Muscle layer of colon (tissue), 2 donors: ENCODE data around the gene ITGAL.
"Not testable (repeated sequence)": the region's sequence is repeated elsewhere in the genome, so short reads cannot be mapped to it uniquely, and the experiment has no call there.

ENCODE experiments used
- H3K27ac ChIP-seq: one replicate; pipeline ENCODE4 v1.7.0; 2013; ENCODE audit warnings: low read depth, mild to moderate bottlenecking, low read length, moderate library complexity
- H3K27me3 ChIP-seq, 2 donors: one replicate each; pipeline ENCODE4 v1.7.0; 2013; ENCODE audit warnings: low read length in 2 of 2, mild to moderate bottlenecking in 2 of 2; ENCODE audit not compliant: insufficient read depth in 2 of 2, control insufficient read depth in 1 of 2
- H3K36me3 ChIP-seq: one replicate; pipeline ENCODE4 v1.7.0; 2013; ENCODE audit warnings: mild to moderate bottlenecking, low read length; ENCODE audit not compliant: insufficient read depth
- H3K4me1 ChIP-seq: one replicate; pipeline ENCODE4 v1.7.0; 2013; ENCODE audit warnings: mild to moderate bottlenecking, low read length; ENCODE audit not compliant: insufficient read depth
- H3K4me3 ChIP-seq, 2 donors: one replicate each; pipeline ENCODE4 v1.7.0; 2013; ENCODE audit warnings: low read length in 2 of 2, low read depth in 1 of 2, mild to moderate bottlenecking in 1 of 2, moderate library complexity in 1 of 2
- H3K9ac ChIP-seq: one replicate; pipeline ENCODE4 v1.7.0; 2013; ENCODE audit warnings: low read length
- H3K9me3 ChIP-seq: one replicate; pipeline ENCODE4 v1.7.0; 2013; ENCODE audit warnings: mild to moderate bottlenecking, low read length
- donor health status: abdominal sarcoma.
- donor health status: Adenocarcinoma of cecum.

Gene ITGAL

GRCh38 chr16:30522702-30523463 is 50.3 kb downstream of the ITGAL start:
- H3K36me3 ChIP-seq, H3K27ac ChIP-seq, H3K4me3 ChIP-seq, H3K27me3 ChIP-seq, H3K9me3 ChIP-seq, H3K9ac ChIP-seq, H3K4me1 ChIP-seq: not testable (repeated sequence)

- Histone ChIP-seq H3K4me1 (peaks cover 13% of the 10 kb centered on the region), H3K27ac (no peak overlapping the region), H3K4me3 (no peak overlapping the region), H3K9ac (no peak overlapping the region), H3K27me3 (no peaks in the 10 kb centered on the region), H3K36me3 (peaks cover 7% of the 10 kb centered on the region), H3K9me3 (no peaks in the 10 kb centered on the region)
These were observed 51.4 kb downstream of the ITGAL start for GRCh38 chr16:30523768-30524574.

GRCh38 chr16:30524575-30525568 is 52.3 kb downstream of the ITGAL start:
- Histone ChIP-seq H3K9ac (no peak overlapping the region), H3K9me3 (no peaks in the 10 kb centered on the region), H3K4me1 (peaks cover 13% of the 10 kb centered on the region), H3K36me3 (peaks cover 7% of the 10 kb centered on the region), H3K27ac (no peak overlapping the region), H3K4me3 (no peak overlapping the region), H3K27me3 (no peaks in the 10 kb centered on the region)

GRCh38 chr16:30525844-30526136 is 53.2 kb downstream of the ITGAL start:
- Histone ChIP-seq H3K9me3 (no peaks in the 10 kb centered on the region), H3K4me1 (peaks cover 13% of the 10 kb centered on the region), H3K27ac (peak overlapping the region; percentile 92), H3K27me3 (no peaks in the 10 kb centered on the region), H3K4me3 (peak overlapping the region; percentile 54 to 63), H3K36me3 (peaks cover 7% of the 10 kb centered on the region), H3K9ac (no peak overlapping the region)

- Histone ChIP-seq H3K4me3 (peak within 1 kb of the TSS; percentile 74 to 76), H3K36me3 (peaks cover 7% of the 10 kb centered on the region), H3K9ac (peak within 1 kb of the TSS; percentile 81), H3K27ac (peak within 1 kb of the TSS; percentile 95), H3K4me1 (peaks cover 13% of the 10 kb centered on the region), H3K27me3 (no peaks in the 10 kb centered on the region), H3K9me3 (no peaks in the 10 kb centered on the region)
These were observed 53.7 kb downstream of the ITGAL start, which contains the start of gene ZNF768 for GRCh38 chr16:30526137-30526822. Gene ZNF768, minus strand, starts transcription at chr16:30526566. Its CDS starts 153 bp downstream, at chr16:30526413.

GRCh38 chr16:30526823-30527634 is 54.5 kb downstream of the ITGAL start:
- Histone ChIP-seq H3K4me1 (peaks cover 13% of the 10 kb centered on the region), H3K9ac (peak overlapping the region; percentile 81), H3K27me3 (no peaks in the 10 kb centered on the region), H3K27ac (peak overlapping the region; percentile 95), H3K9me3 (no peaks in the 10 kb centered on the region), H3K36me3 (peaks cover 7% of the 10 kb centered on the region), H3K4me3 (peak overlapping the region; percentile 74 to 76)

GRCh38 chr16:30527635-30528178 is 55.2 kb downstream of the ITGAL start:
- Histone ChIP-seq H3K4me1 (peaks cover 13% of the 10 kb centered on the region), H3K27ac (peak overlapping the region; percentile 95), H3K27me3 (no peaks in the 10 kb centered on the region), H3K4me3 (peak overlapping the region in 1 of 2 donors; percentile 74), H3K36me3 (peaks cover 7% of the 10 kb centered on the region), H3K9me3 (no peaks in the 10 kb centered on the region), H3K9ac (peak overlapping the region; percentile 81)

GRCh38 chr16:30528799-30529457 is 56.4 kb downstream of the ITGAL start:
- no peaks in the 10 kb centered on the region for H3K9me3 ChIP-seq
- H3K4me3 ChIP-seq: no peak overlapping the region
- no peaks in the 10 kb centered on the region for H3K27me3 ChIP-seq
- no peak overlapping the region for H3K9ac ChIP-seq
- H3K27ac ChIP-seq: no peak overlapping the region
- H3K36me3 ChIP-seq: peaks cover 7% of the 10 kb centered on the region
- peaks cover 19% of the 10 kb centered on the region for H3K4me1 ChIP-seq

- no peaks in the 10 kb centered on the region for H3K9me3 ChIP-seq
- H3K4me1 ChIP-seq: peaks cover 21% of the 10 kb centered on the region
- H3K9ac ChIP-seq: no peak overlapping the region
- H3K4me3 ChIP-seq: no peak overlapping the region
- H3K27me3 ChIP-seq: no peaks in the 10 kb centered on the region
- H3K36me3 ChIP-seq: no peaks in the 10 kb centered on the region
- H3K27ac ChIP-seq: no peak overlapping the region
These were observed 57.9 kb downstream of the ITGAL start for GRCh38 chr16:30530163-30531037.
